Activated T-helper 2 cell treated with anti-CD3 and anti-CD28 coated beads, Interferon-gamma antibody, Interleukin-2, Interleukin-4, amounts not matched to agents 10 μg/mL and 5 μg/mL and 100 μg/mL, durations not matched to agents 14 hours and 24 hours and 36 hours (primary cell): ENCODE measurements around the gene FABP1. TPM values are rescaled to one million over a fixed set of nuclear protein-coding genes. Genes with fewer than 3 reads are reported as not detected.

ENCODE experiments used
- DNase-seq: peaks from one replicate; pipeline ENCODE4 v3.0.0; 2021; ENCODE audit warnings: low spot score
- H3K27ac Mint-ChIP-seq: one replicate; pipeline ENCODE4 v1.8.0; 2021; ENCODE audit warnings: mixed read lengths
- H3K27me3 Mint-ChIP-seq: one replicate; pipeline ENCODE4 v1.8.0; 2021; ENCODE audit warnings: low read depth, mixed read lengths
- H3K36me3 Mint-ChIP-seq: one replicate; pipeline ENCODE4 v1.8.0; 2021; ENCODE audit warnings: low read depth, mixed read lengths
- H3K4me1 Mint-ChIP-seq: one replicate; pipeline ENCODE4 v1.8.0; 2021; ENCODE audit warnings: low read depth, mixed read lengths
- H3K4me3 Mint-ChIP-seq: one replicate; pipeline ENCODE4 v1.8.0; 2021; ENCODE audit warnings: low read depth, mild to moderate bottlenecking, moderate library complexity, mixed read lengths
- H3K9me3 Mint-ChIP-seq: one replicate; pipeline ENCODE4 v1.8.0; 2021; ENCODE audit warnings: mixed read lengths
- intact Hi-C: fragments of 100-400 bp; cut with micrococcal nuclease; formaldehyde crosslinking; loops from one replicate; pipeline ENCODE4 v1.15.1; 2023
- total RNA-seq: library from RNA; stranded (reverse); gene quantifications from 2 replicates; pipeline ENCODE4 v1.2.3, GENCODE V29; 2022

FABP1 gene
- total RNA-seq: not detected in 2 replicates

- no peak for DNase-seq
- intact Hi-C loops: no loop called here
- Mint-ChIP-seq H3K4me1 (no peaks in the 10 kb centered on the region), H3K9me3 (no peaks in the 10 kb centered on the region), H3K27me3 (peaks cover 7% of the 10 kb centered on the region), H3K27ac (no peak within 1 kb of the TSS), H3K36me3 (no peaks in the 10 kb centered on the region), H3K4me3 (no peak within 1 kb of the TSS)
Measured at GRCh38 chr2:88127888-88128653, at the start of gene FABP1. TSS of gene FABP1 (minus strand) at chr2:88128062. CDS start at chr2:88128017, 45 bp downstream.

DNA sequence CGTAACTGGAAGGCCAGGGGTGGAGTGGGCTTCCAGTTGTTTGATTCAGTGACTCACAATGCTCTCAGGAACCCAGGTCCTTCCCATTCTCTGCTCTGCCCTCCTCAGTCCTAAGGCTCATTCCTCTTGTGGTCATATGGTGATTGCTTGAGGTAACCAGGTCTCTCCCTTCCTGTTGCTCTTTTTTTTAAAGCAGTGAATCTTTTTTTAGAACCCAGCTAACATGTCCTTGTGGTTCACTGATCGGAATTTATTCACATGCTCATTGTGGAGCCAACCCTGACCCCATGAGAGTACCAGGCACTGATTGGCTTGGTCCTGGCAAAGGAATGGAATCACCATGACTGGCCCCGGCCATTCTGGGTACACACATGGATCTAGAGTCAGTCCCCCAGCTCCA, 49.7 kb upstream of the FABP1 start:
- no peaks in the 10 kb centered on the region for H3K36me3 Mint-ChIP-seq
- H3K9me3 Mint-ChIP-seq: no peaks in the 10 kb centered on the region
- no peak overlapping the region for H3K27ac Mint-ChIP-seq
- peaks cover 17% of the 10 kb centered on the region for H3K27me3 Mint-ChIP-seq
- peaks cover 9% of the 10 kb centered on the region for H3K4me1 Mint-ChIP-seq
- no peak overlapping the region for H3K4me3 Mint-ChIP-seq
- no peak for DNase-seq
- intact Hi-C loops: no loop called here

DNA sequence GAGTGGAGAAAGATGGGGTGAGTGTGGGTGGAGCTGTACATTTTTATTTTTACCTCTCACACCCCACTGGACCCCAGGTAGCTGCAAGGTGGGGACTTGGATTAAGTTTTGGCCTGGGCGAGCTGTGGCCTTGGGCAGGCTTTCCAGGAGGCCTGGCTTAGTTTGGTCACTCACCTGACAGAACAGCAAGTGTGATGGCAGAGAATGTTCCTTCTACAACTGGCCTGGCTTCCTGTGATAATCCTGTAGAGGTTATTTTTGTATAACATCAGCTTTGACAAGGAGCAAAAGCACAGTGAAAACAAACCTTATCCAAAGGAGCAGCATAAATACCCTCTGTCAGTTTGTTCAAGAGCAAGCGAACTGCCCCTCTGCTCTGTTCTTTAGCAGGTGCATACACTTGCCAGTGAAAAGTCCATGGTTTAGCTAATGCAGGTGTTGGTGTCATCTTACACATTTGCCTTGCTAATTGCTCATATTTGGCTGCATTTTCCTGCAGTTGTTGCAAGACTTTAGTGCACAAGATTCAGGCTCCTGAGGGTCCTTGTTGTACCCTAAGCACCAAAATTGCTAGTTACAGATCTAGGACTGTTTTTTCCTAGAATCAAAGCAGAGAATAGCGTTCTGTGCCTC, 48.6 kb upstream of the FABP1 start:
- Mint-ChIP-seq H3K27me3 (peaks cover 22% of the 10 kb centered on the region), H3K27ac (no peak overlapping the region), H3K4me3 (no peak overlapping the region), H3K9me3 (no peaks in the 10 kb centered on the region), H3K4me1 (peaks cover 2% of the 10 kb centered on the region), H3K36me3 (no peaks in the 10 kb centered on the region)
- DNase-seq: no peak
- intact Hi-C loops: no loop called here

- Mint-ChIP-seq H3K4me1 (peaks cover 5% of the 10 kb centered on the region), H3K36me3 (no peaks in the 10 kb centered on the region), H3K27ac (no peak overlapping the region), H3K27me3 (peaks cover 36% of the 10 kb centered on the region), H3K4me3 (no peak overlapping the region), H3K9me3 (no peaks in the 10 kb centered on the region)
- intact Hi-C loops: no loop called here
- DNase-seq: no peak
Measured at GRCh38 chr2:88172882-88173281, 45.0 kb upstream of the FABP1 start.

GRCh38 chr2:88171966-88172365, 44.1 kb upstream of the FABP1 start:
- H3K27ac Mint-ChIP-seq: no peak overlapping the region
- intact Hi-C loops: no loop called here
- peaks cover 32% of the 10 kb centered on the region for H3K27me3 Mint-ChIP-seq
- H3K9me3 Mint-ChIP-seq: no peaks in the 10 kb centered on the region
- no peaks in the 10 kb centered on the region for H3K36me3 Mint-ChIP-seq
- no peak for DNase-seq
- H3K4me1 Mint-ChIP-seq: peaks cover 5% of the 10 kb centered on the region
- no peak overlapping the region for H3K4me3 Mint-ChIP-seq

DNA sequence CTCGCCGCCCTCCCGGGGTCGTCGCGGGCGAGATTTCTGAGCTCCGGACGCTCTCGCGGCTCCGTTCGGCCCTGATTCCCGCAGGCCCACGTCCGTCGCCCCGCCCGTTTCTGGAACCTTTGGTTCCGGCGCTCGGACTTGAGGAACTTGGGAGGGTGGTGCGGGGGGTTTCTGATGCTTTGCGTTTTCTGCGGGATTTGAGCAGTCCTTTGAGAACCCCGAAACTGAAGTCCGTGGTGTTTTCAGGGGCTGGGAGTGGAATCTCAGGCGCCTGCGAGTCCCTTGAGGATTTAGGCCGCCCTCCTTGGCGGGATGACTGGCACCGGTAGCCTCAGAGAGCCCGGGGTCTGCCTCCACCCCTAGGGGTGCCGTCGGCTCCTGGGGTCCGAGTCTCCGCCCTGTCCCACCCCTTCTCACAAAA, 42.6 kb upstream of the FABP1 start:
- H3K36me3 Mint-ChIP-seq: no peaks in the 10 kb centered on the region
- intact Hi-C loops: no loop called here
- peaks cover 5% of the 10 kb centered on the region for H3K4me1 Mint-ChIP-seq
- H3K27me3 Mint-ChIP-seq: peaks cover 32% of the 10 kb centered on the region
- H3K9me3 Mint-ChIP-seq: no peaks in the 10 kb centered on the region
- H3K4me3 Mint-ChIP-seq: peak overlapping the region; percentile 77
- H3K27ac Mint-ChIP-seq: no peak overlapping the region
- no peak for DNase-seq

DNA sequence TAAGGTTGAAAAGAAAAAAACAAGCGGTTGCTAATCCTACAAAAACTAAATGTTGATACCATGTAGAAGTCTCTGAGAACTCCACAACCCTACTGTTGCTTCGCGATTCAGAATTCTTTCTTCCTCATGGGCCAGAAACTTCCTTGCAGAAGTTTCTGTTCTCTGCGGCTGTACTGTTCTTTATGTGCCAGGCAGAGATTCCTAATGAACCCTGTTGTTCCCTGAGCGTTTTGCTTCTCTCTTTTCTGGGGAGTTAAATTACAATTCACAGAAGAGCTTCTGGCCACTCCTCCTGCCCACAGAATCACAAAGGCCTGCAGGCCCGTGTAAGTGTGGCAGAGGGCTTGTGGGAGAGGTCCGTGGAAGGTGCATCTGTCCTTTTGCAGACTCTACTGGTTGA, 40.5 kb upstream of the FABP1 start:
- peaks cover 5% of the 10 kb centered on the region for H3K4me1 Mint-ChIP-seq
- H3K27me3 Mint-ChIP-seq: peaks cover 33% of the 10 kb centered on the region
- no peak for DNase-seq
- no peak overlapping the region for H3K27ac Mint-ChIP-seq
- intact Hi-C loops: no loop called here
- H3K9me3 Mint-ChIP-seq: no peaks in the 10 kb centered on the region
- H3K4me3 Mint-ChIP-seq: no peak overlapping the region
- H3K36me3 Mint-ChIP-seq: no peaks in the 10 kb centered on the region

DNA sequence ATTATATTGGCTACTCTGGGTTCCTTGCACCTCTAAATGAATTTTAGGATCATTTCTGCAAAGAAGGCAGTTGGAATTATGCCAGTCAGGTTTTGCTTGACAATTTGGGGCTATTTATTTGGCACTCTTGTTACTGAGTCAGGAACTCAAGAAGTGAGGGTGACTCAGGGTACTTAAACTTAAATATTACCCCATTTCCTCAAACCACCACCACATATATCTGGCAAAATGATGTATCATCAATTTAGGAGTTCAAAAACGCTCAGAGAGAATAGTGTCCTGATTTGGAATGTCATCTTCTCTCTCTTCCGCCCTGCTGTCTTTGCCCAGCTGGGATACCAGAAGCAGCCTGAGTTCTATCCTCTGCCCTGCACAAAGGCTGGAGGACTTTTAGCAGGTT, 39.9 kb upstream of the FABP1 start:
- H3K4me1 Mint-ChIP-seq: peaks cover 5% of the 10 kb centered on the region
- H3K27ac Mint-ChIP-seq: no peak overlapping the region
- peaks cover 29% of the 10 kb centered on the region for H3K27me3 Mint-ChIP-seq
- intact Hi-C loops: no loop called here
- H3K36me3 Mint-ChIP-seq: no peaks in the 10 kb centered on the region
- no peaks in the 10 kb centered on the region for H3K9me3 Mint-ChIP-seq
- no peak overlapping the region for H3K4me3 Mint-ChIP-seq
- DNase-seq: no peak

GRCh38 chr2:88165332-88166003, 37.6 kb upstream of the FABP1 start:
- DNase-seq: no peak
- Mint-ChIP-seq H3K27me3 (peaks cover 14% of the 10 kb centered on the region), H3K9me3 (no peaks in the 10 kb centered on the region), H3K27ac (no peak overlapping the region), H3K4me1 (no peaks in the 10 kb centered on the region), H3K4me3 (no peak overlapping the region), H3K36me3 (no peaks in the 10 kb centered on the region)
- intact Hi-C loops: no loop called here

- Mint-ChIP-seq H3K36me3 (no peaks in the 10 kb centered on the region), H3K4me1 (no peaks in the 10 kb centered on the region), H3K27ac (no peak overlapping the region), H3K9me3 (no peaks in the 10 kb centered on the region), H3K4me3 (no peak overlapping the region), H3K27me3 (peaks cover 5% of the 10 kb centered on the region)
- intact Hi-C loops: no loop called here
- no peak for DNase-seq
Measured at GRCh38 chr2:88161446-88162244, 33.8 kb upstream of the FABP1 start.

DNA sequence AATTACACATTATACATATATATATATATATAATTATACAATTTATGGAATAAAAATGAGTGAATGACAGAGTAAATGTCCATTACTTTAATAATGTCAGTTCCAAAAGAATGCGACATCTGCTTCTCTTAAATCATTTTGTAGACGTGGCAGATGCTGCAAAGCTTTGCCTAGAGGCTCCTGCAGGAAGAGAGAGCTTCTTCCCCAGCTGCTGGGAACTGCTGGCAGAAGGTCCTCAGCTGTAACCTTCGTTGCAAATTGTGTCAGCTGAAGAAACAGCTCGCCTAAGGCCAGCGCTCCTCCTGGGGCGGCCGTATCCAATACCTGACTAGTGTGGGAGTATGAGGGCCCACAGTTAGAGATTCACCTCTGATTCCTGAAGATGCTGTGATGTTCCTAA, 32.7 kb upstream of the FABP1 start:
- Mint-ChIP-seq H3K4me3 (no peak overlapping the region), H3K9me3 (no peaks in the 10 kb centered on the region), H3K27me3 (peaks cover 5% of the 10 kb centered on the region), H3K4me1 (no peaks in the 10 kb centered on the region), H3K36me3 (no peaks in the 10 kb centered on the region), H3K27ac (no peak overlapping the region)
- DNase-seq: no peak
- intact Hi-C loops: loop anchor here (1.0 kb wide), 1 partner anchor 100 kb away; no protein-coding TSS in a partner anchor

DNA sequence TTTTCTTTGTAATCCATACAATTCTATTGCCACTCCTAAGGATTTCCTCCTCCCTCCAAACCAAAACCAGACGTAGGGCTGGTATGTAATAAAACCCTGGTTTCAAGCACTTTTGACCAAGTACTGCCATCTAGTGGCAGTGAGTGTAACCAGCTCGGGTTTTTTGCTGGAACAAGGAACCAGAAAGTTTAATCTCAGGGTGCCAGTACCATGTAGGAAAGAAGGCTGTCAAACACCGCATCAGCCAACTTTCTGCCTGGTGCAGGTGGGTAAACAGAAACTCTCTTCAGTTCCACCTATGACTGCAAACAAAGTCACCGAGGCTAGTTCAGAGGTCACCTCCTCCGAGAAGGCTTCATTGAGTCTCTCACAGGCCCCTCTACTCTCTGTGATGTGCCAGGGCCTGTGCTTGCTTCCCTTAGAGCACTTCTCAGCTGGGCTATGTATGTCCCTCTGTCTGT, 32.1 kb upstream of the FABP1 start:
- H3K27me3 Mint-ChIP-seq: peaks cover 7% of the 10 kb centered on the region
- H3K27ac Mint-ChIP-seq: no peak overlapping the region
- H3K9me3 Mint-ChIP-seq: no peaks in the 10 kb centered on the region
- peak; percentile 32 for DNase-seq
- intact Hi-C loops: loop anchor here (1.0 kb wide), 1 partner anchor 100 kb away; no protein-coding TSS in a partner anchor
- no peak overlapping the region for H3K4me3 Mint-ChIP-seq
- no peaks in the 10 kb centered on the region for H3K4me1 Mint-ChIP-seq
- no peaks in the 10 kb centered on the region for H3K36me3 Mint-ChIP-seq
